GM21619 (cell line): ENCODE measurements around the gene GJB2.

Experiments
- ATAC-seq: cut with Tn5 transposase; IDR thresholded peaks from one replicate; pipeline ENCODE4 v1.9.1; 2021; ENCODE audit not compliant: unreplicated experiment

Gene GJB2

DNA sequence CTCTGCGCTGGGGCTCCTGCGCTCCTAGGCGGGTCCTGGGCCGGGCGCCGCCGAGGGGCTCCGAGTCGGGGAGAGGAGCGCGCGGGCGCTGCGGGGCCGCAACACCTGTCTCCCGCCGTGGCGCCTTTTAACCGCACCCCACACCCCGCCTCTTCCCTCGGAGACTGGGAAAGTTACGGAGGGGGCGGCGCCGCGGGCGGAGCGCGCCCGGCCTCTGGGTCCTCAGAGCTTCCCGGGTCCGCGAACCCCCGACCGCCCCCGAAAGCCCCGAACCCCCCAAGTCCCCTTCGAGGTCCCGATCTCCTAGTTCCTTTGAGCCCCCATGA is at the start of gene GJB2:
TSS of gene GJB2 (minus strand) at position 103 of the 326 bp plus-strand sequence. CDS start 3,357 bp downstream, outside the sequence.
- ATAC-seq, result no peak

DNA sequence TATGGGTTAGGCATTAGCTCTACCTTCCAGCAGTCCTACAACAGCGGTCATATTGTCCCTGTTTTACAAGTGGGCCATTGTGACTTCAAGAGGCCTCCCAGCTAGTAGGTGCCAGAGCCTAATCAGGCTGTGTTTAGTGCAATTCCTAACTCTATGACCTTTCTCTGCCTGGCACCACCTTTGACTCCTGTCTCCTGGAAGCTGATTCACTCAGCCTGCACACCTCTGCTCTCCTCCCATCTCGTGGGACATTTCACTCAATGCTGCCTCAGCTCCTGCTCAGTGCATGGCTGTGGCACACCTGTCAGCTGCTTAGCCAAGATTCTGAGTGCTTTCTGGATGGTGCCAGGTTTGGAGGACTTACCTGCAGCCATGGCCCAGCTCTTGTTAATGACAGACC is 48.9 kb upstream of the GJB2 start:
- no peak for ATAC-seq

DNA sequence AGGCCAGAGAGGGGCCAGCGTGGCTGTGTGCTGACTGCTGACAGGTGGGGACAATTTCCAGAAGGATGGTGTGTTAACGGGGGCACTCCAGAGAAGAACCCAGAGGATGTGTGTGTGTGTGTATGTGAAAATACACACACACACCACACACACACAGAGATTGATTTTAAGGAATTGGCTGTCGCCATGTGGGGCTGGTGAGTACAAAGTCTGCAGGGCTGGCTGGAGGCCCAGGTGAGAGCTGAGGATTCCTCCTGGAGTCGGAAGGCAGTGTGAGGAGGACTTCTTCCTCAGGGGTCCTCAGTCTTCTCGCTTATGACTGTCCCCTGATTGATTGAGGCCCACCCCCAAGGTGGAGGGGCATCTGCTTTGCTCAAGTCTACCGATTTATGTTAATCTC is 47.0 kb upstream of the GJB2 start:
- ATAC-seq, result no peak

DNA sequence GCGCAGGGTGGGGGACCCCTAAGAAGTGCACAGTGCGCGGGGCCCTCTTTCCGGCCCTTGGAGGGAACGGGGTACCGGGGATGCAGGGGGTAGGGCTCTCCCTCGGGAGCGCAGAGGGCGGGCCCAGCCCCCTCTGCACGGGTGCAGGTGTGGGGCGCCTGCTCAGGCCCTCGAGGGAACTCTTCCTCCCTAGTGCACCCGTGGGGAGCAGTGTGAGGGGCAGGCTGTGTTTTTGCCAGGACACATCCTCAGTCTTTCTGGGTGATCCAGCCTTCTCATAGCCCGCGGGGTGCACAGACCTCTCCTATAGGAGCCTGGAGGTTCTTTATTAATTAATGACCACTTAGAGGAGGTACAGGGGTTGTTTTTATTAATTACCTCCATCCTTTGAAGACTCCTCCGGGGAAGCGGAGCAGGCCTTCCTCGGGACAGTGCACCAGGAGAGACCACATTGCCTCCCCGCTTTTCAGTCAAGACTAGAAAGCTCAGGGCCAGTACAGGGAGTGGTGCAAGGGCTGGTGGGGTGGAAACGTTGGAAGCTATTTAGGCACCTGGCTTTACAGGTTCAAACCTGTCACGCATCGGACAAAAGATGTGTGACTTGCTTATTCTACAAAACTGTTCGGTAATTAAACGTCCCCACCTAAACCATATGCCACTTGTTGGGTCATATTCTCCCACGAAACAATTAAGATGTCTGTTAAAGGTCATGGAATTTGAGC is 40.0 kb upstream of the GJB2 start:
- ATAC-seq, result no peak

DNA sequence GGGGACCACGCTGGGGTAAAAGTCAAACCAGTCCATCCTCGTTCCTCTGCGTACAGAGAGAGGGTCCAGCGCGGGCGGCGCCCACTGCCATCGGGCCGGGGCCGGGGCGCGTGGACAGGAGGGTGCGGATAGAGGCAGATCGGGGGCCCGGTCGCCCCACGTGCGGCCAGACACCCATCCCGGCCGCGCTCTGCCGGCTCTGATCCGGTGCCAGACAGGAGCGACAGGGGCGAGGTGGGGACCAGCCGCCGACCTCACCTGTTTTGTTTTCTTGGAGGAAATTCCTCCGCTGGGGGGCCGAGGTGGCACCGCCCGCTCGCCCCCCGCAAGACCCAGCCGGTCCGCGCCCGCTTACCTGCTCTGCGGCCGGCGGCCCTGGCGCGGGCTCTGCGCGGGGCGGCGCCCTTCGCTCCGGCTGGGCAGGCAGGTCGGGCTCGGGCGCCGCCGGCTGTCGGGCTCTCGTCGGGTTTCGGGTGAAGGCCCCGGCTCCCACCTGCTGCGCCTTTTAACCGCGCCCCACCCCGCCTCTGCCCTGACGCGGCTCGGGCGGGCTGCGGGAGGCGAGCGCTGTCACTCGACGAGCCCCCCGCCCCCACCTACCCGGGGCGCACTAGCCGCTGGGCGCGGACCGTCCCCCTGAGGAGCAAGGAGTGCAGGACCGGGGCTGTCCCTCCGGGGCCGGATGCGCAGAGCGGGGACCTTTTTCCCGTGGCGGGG is 39.3 kb upstream of the GJB2 start, which contains the start of gene GJB6:
TSS of gene GJB6 (minus strand) at position 481 of the 717 bp plus-strand sequence. CDS start 8,839 bp downstream, outside the sequence.
- no peak for ATAC-seq

DNA sequence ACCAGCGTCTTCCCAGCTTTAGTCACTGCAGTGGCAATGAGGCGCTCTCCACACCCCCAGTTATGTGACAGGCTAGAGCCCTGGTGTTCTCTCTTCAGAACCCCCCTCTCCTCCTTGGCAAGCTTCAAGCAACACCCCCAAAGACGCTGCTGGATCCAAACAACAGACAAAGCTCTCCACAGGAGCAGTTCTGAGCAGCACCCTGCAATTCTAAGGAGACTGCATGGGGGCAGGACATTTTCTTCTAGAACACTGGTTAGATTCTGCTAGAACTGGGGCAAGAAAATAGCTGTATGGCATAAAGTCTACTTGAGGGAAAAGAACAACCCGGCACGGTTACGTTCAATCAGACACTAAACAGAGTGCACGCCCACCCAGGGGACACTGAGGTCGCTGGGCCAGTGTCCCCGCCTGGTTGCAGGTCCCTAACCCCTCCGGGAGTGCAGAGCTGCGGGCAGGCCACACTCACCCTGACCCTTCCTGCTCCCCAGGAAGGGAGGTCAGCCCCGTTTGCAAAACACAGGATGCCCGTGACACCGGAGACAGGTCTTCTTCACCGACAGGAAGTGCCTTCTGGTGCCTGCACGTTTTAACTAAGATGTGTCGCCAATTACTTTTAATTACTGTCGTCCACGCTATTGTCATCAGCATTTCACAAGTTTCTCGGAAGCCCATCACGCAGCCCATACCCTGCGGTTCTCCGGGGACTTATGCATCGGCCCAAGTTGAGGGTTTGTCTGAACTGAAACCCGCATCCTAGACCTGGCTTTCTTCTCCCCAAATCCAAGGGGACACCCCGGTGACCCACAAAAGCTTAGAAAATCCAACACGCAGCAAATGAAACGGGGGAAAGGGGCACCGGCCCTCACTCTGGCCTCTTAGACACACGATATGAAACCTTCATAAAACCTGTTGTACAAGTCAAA is 38.4 kb upstream of the GJB2 start:
- no peak for ATAC-seq

DNA sequence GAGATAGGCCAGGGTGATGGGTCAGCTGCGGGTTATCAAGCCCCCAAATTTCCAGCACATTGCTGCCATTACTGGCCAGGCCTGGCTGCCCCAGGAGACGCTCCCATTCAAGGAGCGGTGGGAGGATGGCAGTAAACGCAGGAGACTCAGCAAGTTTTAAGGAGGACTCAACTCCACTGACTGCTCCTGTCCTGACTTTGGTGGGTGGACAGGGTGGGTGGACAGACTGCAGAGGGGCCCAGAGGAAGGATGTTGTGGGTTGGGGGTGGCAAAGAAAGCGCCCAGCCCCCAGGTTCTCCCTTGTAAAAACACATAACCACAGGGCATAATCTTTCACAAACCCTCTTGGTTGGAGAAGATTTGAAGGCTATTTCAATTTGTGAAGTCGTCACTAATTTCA is 35.0 kb upstream of the GJB2 start:
- ATAC-seq, result no peak

DNA sequence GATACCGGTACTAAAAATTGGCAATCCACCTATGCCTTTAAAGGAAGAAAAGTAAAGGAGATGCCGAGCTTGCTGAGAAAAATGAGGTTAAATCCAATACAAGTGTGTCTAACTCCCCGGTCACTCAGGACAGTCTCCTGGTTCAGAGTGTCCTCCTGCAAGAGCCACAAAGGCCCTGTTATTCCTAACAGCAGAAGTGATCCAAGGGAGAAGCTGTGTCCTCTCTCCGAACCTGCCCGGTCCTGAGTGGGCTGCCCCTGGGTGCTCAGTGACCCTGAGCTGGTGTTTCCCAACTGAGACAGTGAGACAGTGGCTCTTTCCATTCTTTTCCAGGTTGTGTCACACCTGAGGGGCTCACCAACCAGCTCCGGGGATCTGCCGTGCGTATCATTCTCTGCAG is 34.5 kb upstream of the GJB2 start:
- no peak for ATAC-seq

DNA sequence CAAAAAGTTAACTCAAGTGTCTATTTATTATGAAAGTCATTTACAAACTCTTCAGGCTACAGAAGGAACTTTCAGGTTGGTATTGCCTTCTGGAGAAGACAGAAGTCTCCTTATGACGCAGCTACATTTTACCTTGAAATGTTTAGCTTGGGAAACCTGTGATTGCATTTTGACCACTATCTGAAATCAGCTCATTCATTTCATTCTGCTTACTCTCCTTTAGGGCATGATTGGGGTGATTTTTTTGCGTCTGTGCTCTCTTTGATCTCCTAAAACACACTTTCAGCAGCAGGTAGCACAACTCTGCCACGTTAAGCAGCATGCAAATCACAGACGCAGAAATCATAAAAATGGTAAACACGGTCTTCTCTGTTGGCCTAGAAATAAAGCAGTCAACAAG is 29.8 kb upstream of the GJB2 start:
- no peak for ATAC-seq

DNA sequence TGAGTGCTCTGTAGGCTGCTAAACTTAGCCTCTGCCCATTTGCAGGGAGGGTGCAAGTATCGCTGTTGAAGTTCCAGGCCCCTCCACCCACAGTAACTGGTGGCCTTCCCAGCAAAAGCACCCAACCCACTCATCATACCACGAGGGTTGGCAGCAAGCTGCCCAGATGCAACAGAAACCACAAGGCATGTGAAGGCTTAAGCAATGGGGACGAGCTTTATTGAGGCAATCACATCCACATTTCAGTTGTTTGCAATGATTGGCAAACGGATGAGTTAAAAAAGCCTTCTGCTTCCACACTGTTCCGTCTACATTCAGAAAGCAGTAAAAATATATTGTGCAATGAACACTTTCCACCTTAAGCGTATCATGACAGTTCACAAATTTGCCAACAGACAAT is 29.0 kb upstream of the GJB2 start:
- no peak for ATAC-seq

DNA sequence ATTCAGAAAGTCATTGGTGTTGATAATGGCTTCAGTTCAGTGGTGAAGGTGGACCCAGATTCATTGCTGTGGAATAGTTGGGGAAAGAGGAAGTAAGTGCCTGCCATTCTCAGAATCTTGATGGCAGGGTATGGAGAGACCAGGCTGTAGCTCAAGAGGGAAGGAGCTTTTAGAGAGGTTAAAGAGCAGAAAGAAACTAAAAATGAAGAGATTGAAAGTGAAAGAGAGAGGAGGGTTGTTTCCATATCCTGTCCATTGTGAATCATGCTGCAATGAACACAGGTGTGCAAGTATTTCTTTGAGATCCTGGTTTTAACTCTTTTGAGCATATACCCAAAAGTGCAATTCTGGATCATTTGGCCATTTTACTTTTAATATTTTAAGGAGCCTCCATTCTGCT is 26.8 kb upstream of the GJB2 start:
- peak; percentile 93 for ATAC-seq

DNA sequence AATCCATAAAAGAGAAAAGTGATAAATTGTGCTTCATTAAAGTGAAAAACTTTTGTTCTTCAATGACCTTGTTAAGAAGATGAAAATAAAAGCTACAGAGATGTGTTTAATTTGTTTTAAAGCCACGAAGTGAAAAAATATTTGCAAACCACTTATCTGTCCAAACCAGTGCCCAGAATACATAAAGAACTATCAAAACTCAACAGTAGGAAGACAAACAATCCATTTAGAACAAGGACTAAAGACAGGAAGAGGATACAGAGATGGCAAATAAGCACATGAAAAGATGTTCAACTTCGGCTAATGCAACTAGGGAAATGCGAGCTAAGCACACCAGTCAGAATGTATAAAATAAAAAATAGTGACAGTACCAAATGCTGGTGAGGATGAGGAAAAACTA is 24.4 kb upstream of the GJB2 start:
- ATAC-seq, result no peak

DNA sequence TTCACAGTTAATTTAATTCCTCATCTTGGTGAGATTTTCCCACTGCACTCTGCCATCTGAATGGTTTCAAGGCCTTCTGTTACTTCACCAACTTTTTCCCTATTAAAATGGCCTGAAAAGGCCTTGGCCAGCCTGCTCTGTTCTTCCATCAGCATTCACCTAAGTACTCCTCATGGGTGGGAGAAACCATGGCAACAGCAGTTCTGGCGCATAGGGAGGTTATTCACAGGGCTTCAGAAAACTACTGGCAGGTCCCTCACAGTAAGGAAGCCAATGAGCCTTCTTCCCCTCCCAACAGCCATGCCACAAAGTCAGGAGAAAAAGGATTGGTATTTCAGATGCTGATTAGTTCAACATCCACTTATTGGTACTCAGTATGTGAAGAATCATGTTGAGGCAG is 17.2 kb upstream of the GJB2 start:
- ATAC-seq, result no peak

DNA sequence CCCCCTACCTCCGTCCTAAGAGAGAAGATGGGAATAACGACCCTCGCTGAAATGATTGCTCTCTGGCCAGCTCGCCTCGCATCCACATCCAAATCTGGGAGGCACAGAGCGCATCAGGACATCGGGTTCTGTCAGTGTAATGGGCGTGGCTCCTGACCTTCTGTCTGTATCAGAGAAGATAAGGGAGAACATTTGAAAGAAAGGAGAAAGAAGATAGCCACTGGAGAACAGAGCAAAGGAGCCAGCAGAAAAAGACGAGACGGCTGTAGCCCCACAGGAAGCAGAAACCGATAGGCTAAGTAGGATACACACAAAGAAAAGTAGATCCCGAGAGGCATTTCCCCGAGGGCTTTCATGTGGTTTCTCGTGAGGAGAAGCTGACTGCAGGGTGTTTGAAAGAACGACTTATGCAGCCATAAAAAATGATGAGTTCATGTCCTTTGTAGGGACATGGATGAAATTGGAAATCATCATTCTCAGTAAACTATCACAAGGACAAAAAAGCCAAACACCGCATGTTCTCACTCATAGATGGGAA is 14.0 kb upstream of the GJB2 start:
- ATAC-seq, result no peak

DNA sequence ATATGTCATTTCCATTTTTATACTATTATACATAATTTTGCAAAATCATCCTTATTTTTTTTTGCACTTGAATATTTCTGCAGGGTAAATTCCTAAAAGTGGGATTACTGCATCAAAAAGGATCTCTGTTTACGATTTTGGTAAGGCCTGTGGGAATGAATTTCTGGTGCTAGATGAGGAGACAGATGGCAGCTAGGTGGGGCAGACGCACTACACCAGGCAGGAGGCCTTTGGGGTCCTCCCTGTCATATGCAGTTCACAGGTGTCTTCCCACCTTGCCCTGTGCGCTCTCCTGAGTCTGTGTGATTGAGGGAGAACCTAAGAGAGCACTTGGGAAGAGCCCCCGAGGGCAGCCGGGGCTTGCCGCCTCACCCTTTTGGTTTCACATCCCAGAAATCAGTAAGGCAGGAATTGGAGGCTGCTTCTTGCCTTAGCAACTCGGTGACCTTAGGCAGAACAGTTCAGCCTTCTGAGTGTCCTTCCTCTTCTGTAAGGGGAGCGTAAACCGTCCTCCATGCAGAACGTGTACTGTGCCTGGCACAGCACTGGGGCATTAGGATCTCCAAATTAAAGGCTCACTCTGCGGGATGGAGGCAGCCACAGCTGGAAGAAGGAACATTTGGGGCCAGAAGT is 13.4 kb upstream of the GJB2 start:
- no peak for ATAC-seq

DNA sequence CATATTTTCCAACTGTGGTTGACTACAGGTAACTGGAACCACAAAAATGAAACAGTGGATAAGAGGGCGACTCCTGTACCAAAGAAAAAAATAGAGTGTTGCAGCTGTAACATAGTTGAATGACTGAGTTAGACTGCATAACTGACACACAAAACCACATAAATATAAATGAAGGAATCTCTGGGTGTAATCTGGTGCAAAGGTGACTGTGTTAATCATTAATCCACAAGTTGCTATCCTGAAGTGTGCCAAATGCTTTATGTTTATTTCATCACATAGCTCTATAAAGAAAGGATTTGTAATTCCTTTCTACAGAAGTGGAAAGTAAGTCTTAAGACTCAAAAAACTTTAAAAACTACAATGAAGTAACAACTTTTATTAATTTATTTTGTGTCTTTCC is 6.0 kb upstream of the GJB2 start:
- ATAC-seq, result no peak

DNA sequence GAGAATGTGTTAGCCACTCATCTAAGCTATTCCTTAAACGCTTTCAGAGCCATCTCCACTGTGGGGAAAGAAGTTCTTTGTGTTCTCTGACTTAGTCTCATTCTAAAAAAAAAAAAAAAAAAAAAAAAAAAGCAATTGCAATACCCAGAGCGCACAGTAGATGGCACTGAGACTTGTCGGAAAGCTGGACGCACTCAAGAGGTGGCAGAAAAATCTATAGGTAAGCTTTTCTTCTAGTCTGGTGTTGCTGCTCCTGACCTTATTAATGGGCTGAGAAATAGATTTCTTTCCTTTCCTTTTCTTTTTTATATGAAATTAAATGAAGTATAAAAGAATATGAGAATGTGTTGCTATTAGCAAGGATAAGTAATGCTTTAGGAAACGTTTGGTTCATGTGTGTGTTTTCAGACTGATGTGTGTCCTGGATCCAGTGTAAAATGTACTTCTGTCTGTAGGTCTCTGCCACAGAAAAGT is 4.7 kb upstream of the GJB2 start:
- ATAC-seq, result no peak

DNA sequence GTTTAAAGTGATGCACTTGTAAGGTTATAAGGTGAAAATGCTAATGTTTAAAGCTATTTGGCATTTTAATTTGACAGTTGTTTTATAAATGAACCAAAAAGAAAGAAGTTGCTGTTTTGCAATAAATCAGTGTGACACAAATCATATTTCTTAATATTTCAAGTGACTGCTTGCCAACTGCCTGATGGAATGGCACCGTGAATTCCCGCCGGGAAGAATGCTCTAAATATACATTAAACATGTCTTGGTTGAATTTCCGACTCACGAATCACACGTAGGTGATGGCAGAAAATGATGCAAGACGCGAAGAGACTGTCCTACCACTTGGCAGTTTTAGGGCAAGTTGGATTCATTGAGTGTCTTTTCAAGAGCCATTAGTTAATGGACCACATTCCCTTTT is 3.1 kb upstream of the GJB2 start:
- ATAC-seq, result no peak

DNA sequence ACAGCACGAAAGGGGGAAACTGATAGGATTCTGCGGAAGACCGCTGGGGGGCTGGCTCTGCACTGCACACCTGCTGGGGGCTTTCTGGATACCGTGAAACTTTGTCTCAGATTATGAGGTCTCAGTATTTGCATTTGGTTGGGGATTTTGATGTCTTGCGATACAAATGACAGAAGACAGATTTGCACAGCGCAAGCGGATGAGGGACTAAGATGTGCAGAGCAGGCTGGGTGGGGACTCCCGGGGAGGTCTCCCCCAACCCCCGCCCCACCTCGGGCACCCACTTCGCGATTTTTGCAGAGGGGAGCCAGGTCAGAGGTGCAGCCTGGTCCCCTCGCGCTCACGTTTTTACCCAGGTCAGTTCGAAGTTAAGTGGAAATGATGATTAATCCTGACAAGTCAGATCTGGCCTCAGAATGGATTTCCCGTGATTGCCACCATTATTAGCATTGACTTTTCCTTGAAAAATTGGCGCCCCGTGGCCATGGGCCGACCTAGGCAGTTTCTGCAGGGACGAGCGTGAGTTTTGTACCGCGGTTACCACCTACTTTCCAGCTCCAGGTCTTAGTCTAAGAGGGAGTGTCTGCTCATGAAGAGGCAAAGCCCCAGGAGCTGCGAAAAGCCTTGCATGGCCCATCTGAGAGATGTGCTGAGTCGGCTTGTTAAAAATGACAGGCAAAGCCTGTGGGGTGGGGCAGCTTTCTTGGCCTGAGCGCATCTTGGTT is 1.3 kb upstream of the GJB2 start:
- no peak for ATAC-seq
